CD4-positive, alpha-beta memory T cell (primary cell): ENCODE results near the gene PPFIA1. TPM values are rescaled to one million over a fixed set of nuclear protein-coding genes. Genes with fewer than 3 reads are reported as not detected.
A peak's percentile ranks its signal among the peaks of the same experiment; 100 is the strongest.

Source experiments
- CTCF ChIA-PET: fragments of 350-600 bp; sonication (Branson Sonifier 250); formaldehyde crosslinking; loops from one replicate; lab custom pipeline; 2021; ENCODE audit warnings: inconsistent platforms; ENCODE audit not compliant: partially characterized antibody; lab: Charles Lee
- POLR2A ChIA-PET: fragments of 350-600 bp; sonication (Branson Sonifier 250); formaldehyde crosslinking; loops from one replicate; lab custom pipeline; 2021; ENCODE audit not compliant: partially characterized antibody; lab: Charles Lee
- DNase-seq, 5 donors: peaks; one replicate each; pipeline versions ENCODE4 v3.0.0 to v3.0.0-alpha.2; 2020 to 2022; ENCODE audit warnings: mixed read lengths in 1 of 5
- H3K27ac ChIP-seq: one replicate; pipeline ENCODE4 v1.7.0; 2013; ENCODE audit warnings: low read depth, low read length
- H3K27me3 ChIP-seq: 2 replicates; pipeline ENCODE4 v1.7.0; 2013; ENCODE audit warnings: mild to moderate bottlenecking, low read length, moderate library complexity; ENCODE audit not compliant: insufficient read depth
- H3K36me3 ChIP-seq: 2 replicates; pipeline ENCODE4 v1.7.0; 2013; ENCODE audit warnings: mild to moderate bottlenecking, low read length, moderate library complexity; ENCODE audit not compliant: insufficient read depth
- H3K4me1 ChIP-seq: 2 replicates; pipeline ENCODE4 v1.7.0; 2013; ENCODE audit warnings: mild to moderate bottlenecking, low read length, moderate library complexity; ENCODE audit not compliant: insufficient read depth
- H3K4me3 ChIP-seq, 2 donors: one replicate each; pipeline ENCODE4 v1.7.0; 2013; ENCODE audit warnings: low read length in 2 of 2, mild to moderate bottlenecking in 1 of 2
- H3K9me3 ChIP-seq, 2 donors: one replicate each; pipeline ENCODE4 v1.7.0; 2013; ENCODE audit warnings: low read length in 2 of 2, control low read depth in 1 of 2; ENCODE audit not compliant: control insufficient read depth in 1 of 2
- H3K27ac Mint-ChIP-seq, 7 donors: one replicate each; pipeline ENCODE4 v1.8.0; 2020 to 2021; ENCODE audit warnings: mixed read lengths in 7 of 7, mild to moderate bottlenecking in 6 of 7, inconsistent platforms in 3 of 7, moderate library complexity in 3 of 7
- H3K27me3 Mint-ChIP-seq, 2 donors: one replicate each; pipeline ENCODE4 v1.8.0; 2020 to 2021; ENCODE audit warnings: mixed read lengths in 2 of 2
- H3K36me3 Mint-ChIP-seq, 2 donors: one replicate each; pipeline ENCODE4 v1.8.0; 2020 to 2021; ENCODE audit warnings: mixed read lengths in 2 of 2, inconsistent platforms in 1 of 2, mild to moderate bottlenecking in 1 of 2
- H3K4me1 Mint-ChIP-seq, 4 donors: one replicate each; pipeline ENCODE4 v1.8.0; 2020 to 2021; ENCODE audit warnings: mixed read lengths in 4 of 4, mild to moderate bottlenecking in 1 of 4
- H3K4me3 Mint-ChIP-seq, 8 donors: one replicate each; pipeline ENCODE4 v1.8.0; 2020 to 2021; ENCODE audit warnings: mixed read lengths in 8 of 8, mild to moderate bottlenecking in 7 of 8, moderate library complexity in 6 of 8, inconsistent platforms in 3 of 8
- H3K9me3 Mint-ChIP-seq, 8 donors: one replicate each; pipeline ENCODE4 v1.8.0; 2020 to 2021; ENCODE audit warnings: mixed read lengths in 8 of 8, mild to moderate bottlenecking in 5 of 8, inconsistent platforms in 3 of 8, moderate library complexity in 1 of 8
- intact Hi-C: fragments of 100-400 bp; cut with micrococcal nuclease; formaldehyde crosslinking; loops from one replicate; pipeline ENCODE4 v1.15.1; 2023
- polyA plus RNA-seq, 2 donors: library from polyadenylated mRNA; unstranded; fragments of 300-500 nt; fragmentation: Illumina TruSeq; gene quantifications; one replicate each; pipeline ENCODE4 v1.2.3, GENCODE V29; 2021
- total RNA-seq, 2 experiments: library from RNA; stranded (reverse); gene quantifications; one replicate each; pipeline ENCODE4 v1.2.3, GENCODE V29; 2021

Gene PPFIA1
- total and polyA plus RNA-seq, 4 experiments from 2014 or later: 4.3 to 54.8 (median 35.8) TPM

- Mint-ChIP-seq H3K27ac (no peak overlapping the region), H3K27me3 (no peaks in the 10 kb centered on the region), H3K9me3 (no peaks in the 10 kb centered on the region), H3K36me3 (peaks cover 22 to 23% of the 10 kb centered on the region in 2 donors), H3K4me1 (peaks cover 9 to 23% (median 19%) of the 10 kb centered on the region in 4 donors), H3K4me3 (no peak overlapping the region)
- no peak overlapping the region for H3K27ac ChIP-seq
- H3K4me1 ChIP-seq: no peaks in the 10 kb centered on the region
- no peak overlapping the region for H3K4me3 ChIP-seq
- no peak for DNase-seq
- no peaks in the 10 kb centered on the region for H3K9me3 ChIP-seq
- POLR2A ChIA-PET: no interaction called here
- H3K27me3 ChIP-seq: no peaks in the 10 kb centered on the region
- CTCF ChIA-PET: no interaction called here
- intact Hi-C loops: no loop called here
- H3K36me3 ChIP-seq: peaks cover 6% of the 10 kb centered on the region
These were observed 44.2 kb downstream of the PPFIA1 start for GRCh38 chr11:70314730-70315129.

GRCh38 chr11:70315716-70316115 is 45.2 kb downstream of the PPFIA1 start:
- Histone ChIP-seq H3K27ac (no peak overlapping the region), H3K27me3 (no peaks in the 10 kb centered on the region), H3K4me1 (no peaks in the 10 kb centered on the region), H3K9me3 (no peaks in the 10 kb centered on the region), H3K36me3 (peaks cover 10% of the 10 kb centered on the region), H3K4me3 (no peak overlapping the region)
- intact Hi-C loops: no loop called here
- peaks cover 9 to 23% (median 19%) of the 10 kb centered on the region in 4 donors for H3K4me1 Mint-ChIP-seq
- no peaks in the 10 kb centered on the region for H3K9me3 Mint-ChIP-seq
- CTCF ChIA-PET: no interaction called here
- no peak overlapping the region for H3K27ac Mint-ChIP-seq
- H3K4me3 Mint-ChIP-seq: no peak overlapping the region
- POLR2A ChIA-PET: no interaction called here
- no peak for DNase-seq
- no peaks in the 10 kb centered on the region for H3K27me3 Mint-ChIP-seq
- peaks cover 16 to 19% of the 10 kb centered on the region in 2 donors for H3K36me3 Mint-ChIP-seq

- H3K36me3 ChIP-seq: peaks cover 15% of the 10 kb centered on the region
- no peak overlapping the region for H3K27ac ChIP-seq
- H3K27me3 Mint-ChIP-seq: no peaks in the 10 kb centered on the region
- CTCF ChIA-PET: interaction anchor here (0.8 kb wide), 1 partner anchor 62 kb away, joined by 3 read pairs; no protein-coding TSS in a partner anchor
- H3K9me3 ChIP-seq: no peaks in the 10 kb centered on the region
- DNase-seq: no peak
- no peak overlapping the region for H3K27ac Mint-ChIP-seq
- no peaks in the 10 kb centered on the region for H3K4me1 ChIP-seq
- H3K27me3 ChIP-seq: no peaks in the 10 kb centered on the region
- peaks cover 9 to 17% (median 15%) of the 10 kb centered on the region in 4 donors for H3K4me1 Mint-ChIP-seq
- H3K36me3 Mint-ChIP-seq: peaks cover 20 to 24% of the 10 kb centered on the region in 2 donors
- no peak overlapping the region for H3K4me3 Mint-ChIP-seq
- peaks cover 0 to 2% (median 0%) of the 10 kb centered on the region in 8 donors for H3K9me3 Mint-ChIP-seq
- intact Hi-C loops: no loop called here
- POLR2A ChIA-PET: no interaction called here
- no peak overlapping the region for H3K4me3 ChIP-seq
These were observed 47.3 kb downstream of the PPFIA1 start for GRCh38 chr11:70317581-70318305.

GRCh38 chr11:70319396-70320076 is 49.0 kb downstream of the PPFIA1 start:
- Histone ChIP-seq H3K36me3 (peaks cover 24% of the 10 kb centered on the region), H3K4me3 (no peak overlapping the region), H3K9me3 (no peaks in the 10 kb centered on the region), H3K4me1 (no peaks in the 10 kb centered on the region), H3K27ac (no peak overlapping the region), H3K27me3 (no peaks in the 10 kb centered on the region)
- H3K27ac Mint-ChIP-seq: no peak overlapping the region
- peaks cover 0 to 2% (median 0%) of the 10 kb centered on the region in 8 donors for H3K9me3 Mint-ChIP-seq
- no peak for DNase-seq
- H3K27me3 Mint-ChIP-seq: no peaks in the 10 kb centered on the region
- POLR2A ChIA-PET: no interaction called here
- CTCF ChIA-PET: no interaction called here
- H3K4me1 Mint-ChIP-seq: peaks cover 0 to 6% (median 2%) of the 10 kb centered on the region in 4 donors
- H3K36me3 Mint-ChIP-seq: peaks cover 19 to 33% of the 10 kb centered on the region in 2 donors
- intact Hi-C loops: no loop called here
- H3K4me3 Mint-ChIP-seq: no peak overlapping the region

GRCh38 chr11:70322666-70323065 is 52.2 kb downstream of the PPFIA1 start:
- Histone ChIP-seq H3K4me3 (no peak overlapping the region), H3K36me3 (peaks cover 46% of the 10 kb centered on the region), H3K27me3 (no peaks in the 10 kb centered on the region), H3K4me1 (no peaks in the 10 kb centered on the region), H3K27ac (no peak overlapping the region), H3K9me3 (no peaks in the 10 kb centered on the region)
- Mint-ChIP-seq H3K9me3 (peaks cover 0 to 2% (median 0%) of the 10 kb centered on the region in 8 donors), H3K4me1 (no peaks in the 10 kb centered on the region), H3K36me3 (peaks cover 36 to 48% of the 10 kb centered on the region in 2 donors), H3K27me3 (no peaks in the 10 kb centered on the region), H3K4me3 (no peak overlapping the region), H3K27ac (no peak overlapping the region)
- DNase-seq: no peak
- intact Hi-C loops: no loop called here
- ChIA-PET CTCF (no interaction called here), POLR2A (no interaction called here)

GRCh38 chr11:70323806-70324205 is 53.3 kb downstream of the PPFIA1 start:
- Histone ChIP-seq H3K4me3 (no peak overlapping the region), H3K27me3 (no peaks in the 10 kb centered on the region), H3K36me3 (peaks cover 46% of the 10 kb centered on the region), H3K4me1 (no peaks in the 10 kb centered on the region), H3K9me3 (no peaks in the 10 kb centered on the region), H3K27ac (no peak overlapping the region)
- ChIA-PET POLR2A (no interaction called here), CTCF (no interaction called here)
- no peak for DNase-seq
- H3K27ac Mint-ChIP-seq: peak overlapping the region in 2 of 7 donors; percentile 18 to 55
- intact Hi-C loops: no loop called here
- peaks cover 0 to 2% (median 0%) of the 10 kb centered on the region in 8 donors for H3K9me3 Mint-ChIP-seq
- no peak overlapping the region for H3K4me3 Mint-ChIP-seq
- no peaks in the 10 kb centered on the region for H3K4me1 Mint-ChIP-seq
- H3K27me3 Mint-ChIP-seq: no peaks in the 10 kb centered on the region
- H3K36me3 Mint-ChIP-seq: peaks cover 45 to 58% of the 10 kb centered on the region in 2 donors

- Mint-ChIP-seq H3K4me3 (peak overlapping the region in 1 of 8 donors; percentile 4), H3K27ac (no peak overlapping the region), H3K36me3 (peaks cover 48 to 60% of the 10 kb centered on the region in 2 donors), H3K4me1 (no peaks in the 10 kb centered on the region), H3K27me3 (no peaks in the 10 kb centered on the region), H3K9me3 (peaks cover 0 to 2% (median 0%) of the 10 kb centered on the region in 8 donors)
- no peak overlapping the region for H3K27ac ChIP-seq
- ChIA-PET CTCF (no interaction called here), POLR2A (no interaction called here)
- no peaks in the 10 kb centered on the region for H3K4me1 ChIP-seq
- no peak for DNase-seq
- H3K27me3 ChIP-seq: no peaks in the 10 kb centered on the region
- intact Hi-C loops: no loop called here
- no peaks in the 10 kb centered on the region for H3K9me3 ChIP-seq
- no peak overlapping the region for H3K4me3 ChIP-seq
- peaks cover 45% of the 10 kb centered on the region for H3K36me3 ChIP-seq
These were observed 54.1 kb downstream of the PPFIA1 start for GRCh38 chr11:70324376-70325115.
